OCI-LY7 (cell line): Measurements from ENCODE around the gene FKBP9. TPM values are rescaled to one million over a fixed set of nuclear protein-coding genes. Genes with fewer than 3 reads are reported as not detected.

Experiments used
- BruUV-seq: library from RNA; stranded (reverse); fragments of 400-500 nt; replicated peaks from 2 replicates; lab custom pipeline; 2021; lab: Mats Ljungman, UMichigan
- CTCF ChIA-PET: fragments of 300-600 bp; sonication (Branson Sonifier 250); formaldehyde crosslinking; loops from one replicate; lab custom pipeline; 2022; ENCODE audit warnings: antibody characterized with exemption; ENCODE audit not compliant: unreplicated experiment; lab: Charles Lee
- POLR2A ChIA-PET: fragments of 300-600 bp; sonication (Branson Sonifier 250); formaldehyde crosslinking; loops from one replicate; lab custom pipeline; 2022; ENCODE audit warnings: antibody characterized with exemption; lab: Charles Lee
- DNase-seq: peaks from one replicate; pipeline ENCODE4 v3.0.0-alpha.2; 2015; ENCODE audit warnings: low spot score
- H2AFZ ChIP-seq: fragments of 200-600 bp; sonication (generic), shearing (Covaris generic); 2 replicates; pipeline ENCODE4 v1.6.1; 2014; ENCODE audit warnings: mild to moderate bottlenecking, antibody characterized with exemption, low read length, moderate library complexity
- H3K27ac ChIP-seq: fragments of 200-600 bp; sonication (generic); 2 replicates; pipeline ENCODE4 v1.5.1; 2014; ENCODE audit warnings: mixed run types, low read depth, mild to moderate bottlenecking, moderate library complexity, low read length, inconsistent platforms; ENCODE audit not compliant: poor library complexity, severe bottlenecking
- H3K36me3 ChIP-seq: fragments of 200-600 bp; sonication (generic); 2 replicates; pipeline ENCODE4 v1.6.1; 2014; ENCODE audit warnings: mild to moderate bottlenecking, antibody characterized with exemption, low read length, moderate library complexity, mixed read lengths; ENCODE audit not compliant: insufficient read depth
- H3K4me1 ChIP-seq: fragments of 200-600 bp; sonication (generic); 2 replicates; pipeline ENCODE4 v1.5.1; 2014; ENCODE audit warnings: mild to moderate bottlenecking, low read length; ENCODE audit not compliant: insufficient read depth, poor library complexity, severe bottlenecking
- H3K4me2 ChIP-seq: fragments of 200-600 bp; sonication (generic); 2 replicates; pipeline ENCODE4 v1.6.1; 2014; ENCODE audit warnings: mild to moderate bottlenecking, low read length
- H3K4me3 ChIP-seq: fragments of 200-600 bp; sonication (generic); 2 replicates; pipeline ENCODE4 v1.5.1; 2014; ENCODE audit warnings: mild to moderate bottlenecking, low read depth, low read length; ENCODE audit not compliant: poor library complexity, severe bottlenecking
- H3K79me2 ChIP-seq: fragments of 200-600 bp; sonication (generic); 2 replicates; pipeline ENCODE4 v1.6.1; 2016; ENCODE audit warnings: low read depth, mild to moderate bottlenecking, low read length, moderate library complexity, mixed read lengths; ENCODE audit not compliant: insufficient read depth
- H3K9me2 ChIP-seq: fragments of 200-600 bp; sonication (generic); 2 replicates; pipeline ENCODE4 v1.6.1; 2016; ENCODE audit warnings: mild to moderate bottlenecking, low read length, mixed read lengths; ENCODE audit not compliant: insufficient read depth
- H3K9me3 ChIP-seq: fragments of 200-600 bp; sonication (generic); 2 replicates; pipeline ENCODE4 v1.6.1; 2014; ENCODE audit warnings: mild to moderate bottlenecking, mixed run types, low read length, mixed read lengths
- H4K20me1 ChIP-seq: fragments of 200-600 bp; sonication (generic); 2 replicates; pipeline ENCODE4 v1.6.1; 2014; ENCODE audit warnings: mild to moderate bottlenecking, antibody characterized with exemption, low read length, moderate library complexity, mixed read lengths; ENCODE audit not compliant: insufficient read depth
- EZH2phosphoT487 ChIP-seq: fragments of 200-600 bp; sonication (generic); IDR thresholded peaks from 2 replicates; pipeline ENCODE4 v1.6.1; 2018; ENCODE audit warnings: low read depth, borderline replicate concordance, mild to moderate bottlenecking, mixed run types, antibody characterized with exemption, low read length, moderate library complexity, mixed read lengths
- intact Hi-C: fragments of 100-400 bp; cut with micrococcal nuclease; formaldehyde crosslinking; loops from one replicate; pipeline ENCODE4 v1.10.0; 2022; ENCODE audit not compliant: unreplicated experiment
- total RNA-seq, 2 experiments: library from RNA; depleted of rRNA in 1 of 2; stranded (reverse); fragments of >200 nt in 1 of 2; shearing (Covaris generic) in 1 of 2; gene quantifications; 2 replicates each; pipeline ENCODE4 v1.2.3, GENCODE V29; 2014 to 2022
- TF ChIP-seq, protein P1 (sequence below): fragments of 200-600 bp; sonication (generic); conservative IDR thresholded peaks from 2 replicates; pipeline ENCODE4 v1.5.1; 2014; ENCODE audit warnings: mild to moderate bottlenecking, antibody characterized with exemption, low read length, moderate library complexity, mixed read lengths

Gene FKBP9
- total RNA-seq, 2 experiments from 2014 or later, result 0.73 TPM; not detected in 1

- BruUV-seq, result no TSS peak
These were observed 13.8 kb upstream of the FKBP9 start for GRCh38 chr7:32943252-32944030.

GRCh38 chr7:32947420-32947983 lies 9.7 kb upstream of the FKBP9 start:
- Histone ChIP-seq H3K9me2 (no peaks in the 10 kb centered on the region), H3K4me1 (no peaks in the 10 kb centered on the region), H3K79me2 (no peaks in the 10 kb centered on the region), H3K9me3 (peaks cover 22% of the 10 kb centered on the region), H3K4me3 (no peak overlapping the region), H3K36me3 (no peaks in the 10 kb centered on the region), H3K4me2 (no peak overlapping the region), H3K27ac (no peak overlapping the region), H2AFZ (no peak overlapping the region), H4K20me1 (no peaks in the 10 kb centered on the region)
- TF ChIP-seq, protein P1, sequence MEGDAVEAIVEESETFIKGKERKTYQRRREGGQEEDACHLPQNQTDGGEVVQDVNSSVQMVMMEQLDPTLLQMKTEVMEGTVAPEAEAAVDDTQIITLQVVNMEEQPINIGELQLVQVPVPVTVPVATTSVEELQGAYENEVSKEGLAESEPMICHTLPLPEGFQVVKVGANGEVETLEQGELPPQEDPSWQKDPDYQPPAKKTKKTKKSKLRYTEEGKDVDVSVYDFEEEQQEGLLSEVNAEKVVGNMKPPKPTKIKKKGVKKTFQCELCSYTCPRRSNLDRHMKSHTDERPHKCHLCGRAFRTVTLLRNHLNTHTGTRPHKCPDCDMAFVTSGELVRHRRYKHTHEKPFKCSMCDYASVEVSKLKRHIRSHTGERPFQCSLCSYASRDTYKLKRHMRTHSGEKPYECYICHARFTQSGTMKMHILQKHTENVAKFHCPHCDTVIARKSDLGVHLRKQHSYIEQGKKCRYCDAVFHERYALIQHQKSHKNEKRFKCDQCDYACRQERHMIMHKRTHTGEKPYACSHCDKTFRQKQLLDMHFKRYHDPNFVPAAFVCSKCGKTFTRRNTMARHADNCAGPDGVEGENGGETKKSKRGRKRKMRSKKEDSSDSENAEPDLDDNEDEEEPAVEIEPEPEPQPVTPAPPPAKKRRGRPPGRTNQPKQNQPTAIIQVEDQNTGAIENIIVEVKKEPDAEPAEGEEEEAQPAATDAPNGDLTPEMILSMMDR, result no peak
- TF ChIP-seq EZH2phosphoT487, result no peak
- no peak for DNase-seq
- intact Hi-C loops, result loop anchor here (10.0 kb wide), 1 partner anchor 157 kb away; the partner anchor contains the start of gene RP9
- CTCF ChIA-PET, result no interaction called here
- BruUV-seq, result no TSS peak
- POLR2A ChIA-PET, result interaction anchor here (0.6 to 0.7 kb wide), 3 partner anchors 29 to 56 kb away, joined by 4 to 5 read pairs (median 5); no protein-coding TSS in a partner anchor

More at GRCh38 chr7:32943252-32944030, 13.8 kb upstream of the FKBP9 start:
- Histone ChIP-seq H3K4me1 (no peaks in the 10 kb centered on the region), H2AFZ (no peak overlapping the region), H3K9me3 (peaks cover 21% of the 10 kb centered on the region), H4K20me1 (no peaks in the 10 kb centered on the region), H3K27ac (no peak overlapping the region), H3K79me2 (no peaks in the 10 kb centered on the region), H3K4me3 (peak overlapping the region; percentile 29), H3K9me2 (no peaks in the 10 kb centered on the region), H3K4me2 (peak overlapping the region; percentile 22; the same call in 1 of the 2 replicates), H3K36me3 (no peaks in the 10 kb centered on the region)
- no peak for DNase-seq
- POLR2A ChIA-PET, result interaction anchor here (0.5 to 1.0 kb wide), 3 partner anchors 17 to 176 kb away, joined by 3 to 4 read pairs (median 3); no protein-coding TSS in a partner anchor
- intact Hi-C loops, result loop anchor here (1.0 to 10.0 kb wide), 2 partner anchors 97 to 161 kb away; partner anchors contain the start of gene RP9
- CTCF ChIA-PET, result no interaction called here
- TF ChIP-seq EZH2phosphoT487, result no peak
- TF ChIP-seq, protein P1, result peak; percentile 63; the same call in 1 of the 2 replicates
